HG03571 (cell line): ENCODE results near the gene IL17B.

Experiments used
- ATAC-seq: cut with Tn5 transposase; IDR thresholded peaks from one replicate; pipeline ENCODE4 v1.9.1; 2021; ENCODE audit not compliant: unreplicated experiment

IL17B gene

DNA sequence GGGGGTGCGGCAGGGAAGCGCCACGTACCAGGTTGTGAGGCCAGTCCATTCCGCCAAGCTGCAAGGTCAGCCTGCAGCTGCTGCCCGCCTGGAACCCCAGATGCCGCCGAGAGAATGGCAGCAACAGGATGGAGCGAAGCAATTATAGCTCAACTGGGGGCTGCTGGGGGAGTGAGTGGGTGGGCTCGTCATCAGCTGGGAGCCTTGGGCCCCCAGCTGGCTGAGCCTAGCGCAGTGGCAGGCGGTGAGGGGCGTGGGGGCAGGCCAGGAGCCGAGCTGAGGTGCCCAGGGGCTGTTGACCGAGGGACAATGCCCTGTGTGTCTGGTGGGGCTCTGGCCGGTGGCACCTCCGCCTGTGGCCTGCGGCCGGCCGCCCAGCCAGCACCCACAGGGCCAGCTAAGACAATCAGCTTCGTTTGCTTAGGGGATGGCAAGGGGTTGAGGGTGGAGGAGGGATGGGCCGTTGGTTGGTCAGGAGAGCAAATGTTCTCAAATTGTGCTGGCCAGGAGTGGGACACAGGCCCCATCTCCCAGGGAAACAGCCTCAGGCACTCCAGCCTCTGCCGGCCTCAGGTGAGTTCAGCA lies at the start of gene IL17B:
TSS of gene IL17B (minus strand) at position 116 of the 585 bp plus-strand sequence. CDS start at position 49, 67 bp downstream.
- ATAC-seq = no peak

- ATAC-seq = no peak
Measured at GRCh38 chr5:149428032-149428431, 48.9 kb upstream of the IL17B start.

- no peak for ATAC-seq
Measured at GRCh38 chr5:149427374-149427773, 48.3 kb upstream of the IL17B start.

DNA sequence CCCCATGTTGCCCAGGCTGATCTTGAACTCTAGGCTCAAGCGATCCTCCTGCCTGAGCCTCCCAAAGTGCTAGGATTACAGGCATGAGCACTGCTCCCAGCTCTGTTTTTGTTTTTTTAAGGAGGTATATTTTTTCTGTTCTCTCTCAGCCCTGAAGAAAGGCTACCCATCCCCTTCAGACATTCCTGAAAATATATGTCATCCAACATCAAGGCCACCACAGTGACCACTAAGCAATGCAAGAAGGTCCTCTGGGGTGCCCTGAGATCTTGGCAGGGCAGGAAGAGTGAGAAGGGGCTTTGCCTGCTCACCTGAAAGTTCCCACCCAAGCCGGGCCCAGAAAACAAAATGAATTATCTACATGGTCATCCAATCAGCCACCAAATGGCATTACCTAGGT lies 47.8 kb upstream of the IL17B start:
- ATAC-seq = no peak

- no peak for ATAC-seq
Measured at GRCh38 chr5:149425729-149426128, 46.6 kb upstream of the IL17B start.

- ATAC-seq = no peak
Measured at GRCh38 chr5:149424371-149425315, 45.6 kb upstream of the IL17B start.

DNA sequence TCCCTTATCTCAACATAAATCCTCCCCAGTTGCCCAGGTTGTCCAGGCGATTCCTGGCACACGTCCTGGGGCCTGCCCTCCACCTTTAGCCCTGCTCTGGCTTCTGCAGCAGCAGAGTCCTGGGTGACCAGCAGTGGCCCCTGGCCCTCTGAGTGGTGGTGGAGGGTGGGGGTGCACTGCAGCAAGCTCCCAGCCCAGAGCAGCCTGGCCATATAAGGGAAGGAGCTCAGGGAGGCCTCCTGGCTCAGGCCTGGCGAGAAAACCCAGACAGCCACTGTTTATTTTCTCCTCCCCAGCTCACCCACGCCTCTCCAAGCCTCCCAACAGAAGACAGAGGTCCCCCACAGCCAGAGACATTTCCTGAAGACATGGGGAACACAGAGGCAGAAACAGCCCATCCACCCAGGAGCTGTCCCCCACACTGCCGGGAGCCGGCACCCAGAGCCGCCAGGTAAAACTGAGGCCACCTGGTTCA lies 44.7 kb upstream of the IL17B start:
- no peak for ATAC-seq

GRCh38 chr5:149423049-149423793 lies 44.1 kb upstream of the IL17B start:
- ATAC-seq = no peak

GRCh38 chr5:149422366-149423048 lies 43.4 kb upstream of the IL17B start:
- ATAC-seq = no peak

DNA sequence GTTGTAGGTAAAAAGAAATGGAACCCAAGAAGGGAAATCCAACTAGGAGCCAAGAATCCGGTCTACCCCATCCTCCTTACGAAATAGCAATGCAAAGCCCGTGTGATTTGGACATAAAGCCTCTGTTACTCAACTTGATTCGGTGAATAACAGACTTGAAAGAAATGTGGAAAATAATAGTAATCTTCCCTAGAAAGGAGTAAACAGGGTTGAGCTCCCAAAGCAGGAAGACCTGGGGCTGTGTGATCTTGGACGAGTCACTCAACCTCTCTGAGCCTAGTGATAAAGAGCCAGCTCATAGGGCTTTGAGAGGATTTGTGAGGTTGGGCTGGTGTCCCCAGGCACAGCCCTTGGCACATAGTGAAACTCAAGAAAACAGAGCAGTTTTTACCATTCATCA lies 42.7 kb upstream of the IL17B start:
- ATAC-seq = no peak

DNA sequence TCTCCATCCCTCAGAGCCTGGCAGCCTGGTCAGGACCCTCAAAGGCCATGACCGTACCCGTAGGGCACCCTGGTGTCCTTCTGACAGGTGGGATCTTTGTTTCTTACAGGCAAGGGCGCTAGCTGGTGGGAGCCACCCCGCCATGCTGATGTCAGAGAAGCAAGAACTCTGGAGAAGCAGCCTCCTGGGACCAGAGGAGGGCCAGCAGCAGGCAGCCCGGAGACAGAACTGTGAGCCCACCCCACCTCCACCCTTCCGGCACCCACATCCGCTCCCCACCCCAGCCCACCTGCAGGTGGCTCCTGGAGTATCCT lies 42.2 kb upstream of the IL17B start:
- ATAC-seq = no peak

DNA sequence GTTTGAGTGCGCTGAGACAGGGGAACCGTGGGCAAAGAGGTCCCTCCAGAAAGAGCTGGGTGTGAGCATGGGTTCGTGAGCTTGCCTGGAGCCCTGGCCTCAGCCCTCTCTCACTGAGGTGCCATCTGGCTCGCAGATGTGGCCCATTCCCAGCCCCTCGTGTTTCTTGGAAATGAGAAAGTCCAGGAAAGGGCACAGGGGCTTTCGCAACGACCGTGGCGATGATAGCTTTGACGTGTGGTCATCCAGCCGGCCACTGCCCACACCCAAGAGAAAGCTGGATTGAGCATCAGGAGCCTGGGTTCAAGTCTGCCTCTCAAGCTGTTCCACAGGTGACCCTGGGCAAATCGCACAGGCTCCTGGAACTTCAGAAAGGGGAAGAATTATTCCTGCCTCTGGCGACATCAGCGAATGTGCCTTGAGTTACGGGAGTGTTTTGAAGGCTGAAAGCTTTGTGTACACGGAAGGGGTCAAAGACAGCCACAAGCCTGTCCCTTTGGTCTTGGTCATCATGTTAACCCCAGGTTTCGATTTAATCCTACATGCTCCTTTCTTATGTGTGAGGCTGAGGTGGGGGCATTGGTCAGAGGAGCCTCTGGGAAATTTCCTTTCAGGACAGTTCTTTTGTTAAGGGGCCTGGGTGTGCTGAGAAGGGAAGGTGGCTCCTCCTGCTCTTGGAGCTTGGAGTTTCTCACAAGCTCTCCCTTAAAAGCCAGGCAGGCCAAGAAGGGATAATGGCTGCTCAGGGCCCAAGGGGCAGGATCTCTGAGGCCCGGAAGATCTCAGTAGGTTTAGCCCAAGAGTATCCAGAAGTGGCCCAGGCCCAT lies 41.7 kb upstream of the IL17B start:
- ATAC-seq = no peak

DNA sequence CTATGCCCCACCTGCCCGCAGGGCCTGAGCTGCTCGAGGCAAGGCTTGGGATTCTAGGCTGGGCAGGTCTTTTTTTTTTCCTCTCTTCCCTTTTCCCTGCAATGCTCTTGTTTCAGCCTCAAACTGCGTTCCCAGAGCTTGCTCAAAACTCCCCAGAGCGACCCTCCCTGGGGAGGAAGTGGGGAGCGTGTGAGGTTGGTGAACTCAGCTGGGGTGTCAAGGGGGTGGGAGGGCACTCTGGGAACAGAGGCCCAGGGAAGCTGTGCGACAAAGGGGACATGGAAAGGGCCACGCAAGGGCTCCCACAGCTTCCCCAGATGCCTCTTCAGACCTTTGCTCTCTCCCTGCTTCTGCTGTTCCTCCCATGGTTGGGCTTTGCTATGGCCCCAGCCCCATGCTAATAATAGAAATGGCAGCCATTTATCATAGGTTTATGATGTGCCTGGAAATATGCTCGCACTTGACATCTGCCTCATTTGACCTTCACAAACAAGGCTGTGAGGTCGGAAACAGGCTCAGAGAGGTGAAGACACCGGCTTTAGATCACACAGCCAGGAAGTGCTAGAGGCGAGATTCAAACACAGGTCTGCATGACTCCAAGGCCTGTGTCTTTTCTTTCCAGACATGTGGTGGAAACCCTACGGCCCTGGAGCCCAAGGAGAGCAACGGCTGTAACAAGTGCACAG lies 40.9 kb upstream of the IL17B start:
- ATAC-seq = no peak

DNA sequence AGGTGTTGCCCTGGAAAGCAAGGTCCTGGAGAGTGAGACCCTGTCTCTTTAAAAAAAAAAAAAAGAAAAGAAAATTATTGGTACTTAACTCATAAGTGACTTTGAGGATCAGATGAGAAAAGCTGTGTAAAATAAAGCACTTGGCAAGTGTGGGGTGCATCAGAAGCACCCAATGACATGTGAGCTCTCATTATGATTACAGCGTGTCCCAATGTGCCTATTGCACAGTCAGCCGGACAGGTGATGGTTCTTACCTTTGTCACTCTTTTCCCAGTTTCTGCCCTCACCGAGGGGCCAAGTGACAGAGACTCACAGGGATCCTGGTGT lies 40.4 kb upstream of the IL17B start:
- ATAC-seq = no peak

- ATAC-seq = no peak
Measured at GRCh38 chr5:149418910-149419531, 39.9 kb upstream of the IL17B start.

GRCh38 chr5:149417711-149418368 lies 38.7 kb upstream of the IL17B start:
- no peak for ATAC-seq

- no peak for ATAC-seq
Measured at GRCh38 chr5:149416987-149417710, 38.1 kb upstream of the IL17B start.
